Subcutaneous adipose tissue (tissue), 4 donors: ENCODE results near the gene DROSHA. TPM values are rescaled to one million over a fixed set of nuclear protein-coding genes. Genes with fewer than 3 reads are reported as not detected.

Experiments
- CTCF ChIP-seq: fragments of 450-650 bp; IDR thresholded peaks from one replicate; pipeline ENCODE4 v1.5.1; 2016; ENCODE audit warnings: low read depth, mild to moderate bottlenecking, control low read depth, antibody characterized with exemption, moderate library complexity
- total RNA-seq, 4 donors: library from RNA; depleted of rRNA; stranded (reverse); fragments of >200 nt; gene quantifications; one replicate each; pipeline ENCODE4 v1.1.0, GENCODE V29; 2016

DROSHA gene
- total RNA-seq, 4 donors from 2014 or later: 37.9 to 51.8 (median 40.4) TPM

- TF ChIP-seq CTCF: no peak
Measured at GRCh38 chr5:31516802-31517201, 15.1 kb downstream of the DROSHA start.

GRCh38 chr5:31511305-31511704, 20.6 kb downstream of the DROSHA start:
- no peak for TF ChIP-seq CTCF

GRCh38 chr5:31504529-31504928, 27.4 kb downstream of the DROSHA start:
- no peak for TF ChIP-seq CTCF

GRCh38 chr5:31502506-31502905, 29.4 kb downstream of the DROSHA start:
- no peak for TF ChIP-seq CTCF

DNA sequence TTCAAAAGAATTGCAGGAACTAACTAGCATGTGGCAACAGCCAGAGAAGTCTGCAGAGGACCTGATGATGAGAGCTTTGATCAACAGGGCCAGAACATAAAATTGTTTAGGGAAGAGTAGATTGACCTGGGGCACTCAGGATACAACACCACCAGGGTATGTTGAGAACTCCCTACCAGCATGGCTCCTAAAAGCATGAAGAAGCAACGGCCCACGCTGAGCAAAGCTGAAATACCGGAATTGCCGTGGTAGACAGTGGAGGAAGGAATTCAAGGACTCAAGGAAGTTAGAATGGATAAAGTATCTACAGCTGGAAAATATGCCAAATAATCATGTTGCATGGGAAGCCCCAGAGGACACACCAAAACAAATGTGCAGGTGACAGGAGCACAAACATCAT, 31.6 kb downstream of the DROSHA start:
- no peak for TF ChIP-seq CTCF

- no peak for TF ChIP-seq CTCF
Measured at GRCh38 chr5:31496891-31497290, 35.0 kb downstream of the DROSHA start.

GRCh38 chr5:31496301-31496700, 35.6 kb downstream of the DROSHA start:
- TF ChIP-seq CTCF: no peak

- TF ChIP-seq CTCF: no peak
Measured at GRCh38 chr5:31495336-31495735, 36.6 kb downstream of the DROSHA start.
